Measurements from ENCODE around the gene CD4.

Gene CD4

GRCh38 chr12:6765634-6766581 is 23.4 kb upstream of the CD4 start, which contains the start of gene PTMS:
Gene PTMS, plus strand, starts transcription at chr12:6766363. Its CDS starts 343 bp downstream, at chr12:6766706.
- peak; percentile 88 for DNase-seq (ENCODE audit: low spot score)

DNA sequence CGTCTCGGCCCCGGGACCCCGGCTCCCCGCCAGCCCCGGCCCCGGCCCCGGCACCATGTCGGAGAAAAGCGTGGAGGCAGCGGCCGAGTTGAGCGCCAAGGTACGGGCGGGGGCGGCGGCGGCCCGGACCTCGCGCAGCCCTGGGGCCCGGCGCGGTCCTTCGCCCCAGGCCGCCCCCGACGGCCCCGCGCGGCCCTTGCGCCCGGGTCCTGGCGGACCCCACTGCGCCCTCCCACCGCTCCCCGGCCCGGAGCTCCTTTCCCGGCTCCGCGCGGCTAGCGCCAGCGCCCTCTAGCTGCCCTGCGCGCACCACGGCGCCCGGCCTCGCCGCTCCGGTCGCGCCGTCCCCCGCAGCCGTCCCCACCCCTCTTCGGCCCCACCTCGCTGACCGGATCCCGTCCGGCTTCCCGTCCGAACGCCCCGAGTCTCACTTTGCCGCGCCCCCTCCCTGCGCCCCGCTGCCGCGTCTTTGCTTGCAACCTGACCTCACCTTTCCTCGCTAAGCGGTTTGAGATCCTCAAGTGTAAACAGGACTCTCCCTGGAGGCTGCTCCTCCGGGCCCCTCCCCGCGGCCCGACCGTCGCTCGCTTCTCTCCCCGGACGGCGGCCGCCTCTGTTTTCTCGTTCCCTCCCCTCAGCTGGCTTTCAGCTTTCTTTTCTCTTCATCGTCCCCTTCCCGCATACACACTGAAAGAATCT is 22.5 kb upstream of the CD4 start:
- peak; percentile 79 for DNase-seq (ENCODE audit: low spot score)

DNA sequence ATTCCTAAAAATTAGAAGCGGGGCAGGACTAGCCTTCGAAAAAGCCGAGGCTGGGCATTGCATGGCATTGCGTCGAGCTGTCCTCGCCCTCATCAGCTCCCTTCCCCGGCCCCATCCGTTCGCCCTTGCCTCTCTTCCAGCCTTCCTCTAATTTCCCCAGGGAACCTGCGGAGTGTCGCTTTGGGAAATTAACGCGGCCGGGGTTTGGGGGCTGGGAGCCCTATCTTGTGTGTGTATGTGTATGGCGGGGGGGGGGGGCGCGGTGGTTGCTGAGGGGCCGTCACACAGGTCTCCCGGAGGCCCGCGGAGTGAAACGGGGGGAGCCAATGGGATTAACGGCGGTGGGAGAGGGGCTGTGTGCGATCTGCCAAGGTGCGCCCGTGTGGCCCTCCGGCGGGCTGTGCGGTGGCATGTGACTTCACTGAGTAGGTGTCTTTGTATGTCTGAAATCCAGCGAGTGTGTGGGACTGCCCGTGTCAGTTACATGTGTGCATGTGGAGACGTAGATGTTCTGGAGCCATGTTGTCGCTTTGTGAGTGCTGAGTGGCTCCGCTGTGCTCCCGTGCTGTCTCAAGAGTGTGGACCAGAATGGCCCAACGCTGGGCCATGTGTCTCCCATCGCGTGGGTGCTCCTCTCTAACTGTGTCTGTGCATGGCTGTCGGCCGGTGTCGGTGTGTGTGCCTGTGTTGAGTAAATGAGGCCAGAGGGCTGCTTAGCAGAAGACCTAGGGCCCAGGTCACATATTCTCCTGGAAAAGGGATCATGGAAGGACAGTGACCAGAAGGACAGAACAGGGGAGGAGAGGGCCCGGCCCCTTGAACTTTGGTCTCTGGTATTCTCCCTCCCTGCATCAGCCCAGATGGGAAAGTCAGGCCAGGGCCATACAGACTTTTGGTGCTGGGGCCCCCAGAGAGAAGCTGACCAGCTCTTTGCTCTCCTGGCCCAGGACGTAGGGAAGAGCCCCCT is 21.7 kb upstream of the CD4 start:
- DNase-seq (ENCODE audit: low spot score): peak; percentile 22

- no peak for DNase-seq (ENCODE audit: low spot score)
Measured at GRCh38 chr12:6768437-6768914, 20.9 kb upstream of the CD4 start.

GRCh38 chr12:6768990-6769389 is 20.3 kb upstream of the CD4 start:
- no peak for DNase-seq (ENCODE audit: low spot score)

- DNase-seq (ENCODE audit: low spot score): no peak
Measured at GRCh38 chr12:6769666-6770065, 19.7 kb upstream of the CD4 start.

DNA sequence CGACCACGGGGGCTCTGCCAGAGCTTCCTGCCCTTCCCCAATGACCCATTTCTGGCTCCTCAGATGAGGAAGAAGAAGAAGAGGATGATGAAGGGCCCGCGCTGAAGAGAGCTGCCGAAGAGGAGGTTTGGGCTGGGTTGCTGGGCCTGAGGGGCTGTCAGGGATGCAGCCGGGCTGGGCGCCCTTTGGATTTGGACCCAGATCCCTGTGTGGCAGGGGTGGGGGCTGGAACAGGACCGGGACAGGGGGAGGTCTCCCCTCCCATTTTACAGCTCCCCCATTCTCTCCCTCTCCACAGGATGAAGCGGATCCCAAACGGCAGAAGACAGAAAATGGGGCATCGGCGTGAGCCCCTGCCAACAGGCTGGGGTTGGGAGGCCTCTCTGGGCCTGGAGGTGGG is 19.2 kb upstream of the CD4 start:
- DNase-seq (ENCODE audit: low spot score): no peak

- no peak for DNase-seq (ENCODE audit: low spot score)
Measured at GRCh38 chr12:6770600-6770999, 18.7 kb upstream of the CD4 start.

GRCh38 chr12:6771091-6771495 is 18.2 kb upstream of the CD4 start:
- no peak for DNase-seq (ENCODE audit: low spot score)

GRCh38 chr12:6771509-6772330 is 17.6 kb upstream of the CD4 start:
- no peak for DNase-seq (ENCODE audit: low spot score)

- DNase-seq (ENCODE audit: low spot score): no peak
Measured at GRCh38 chr12:6772331-6772695, 17.0 kb upstream of the CD4 start, which contains the start of gene LAG3. Gene LAG3, plus strand, starts transcription at chr12:6772520. Its CDS starts 333 bp downstream, at chr12:6772853.

DNA sequence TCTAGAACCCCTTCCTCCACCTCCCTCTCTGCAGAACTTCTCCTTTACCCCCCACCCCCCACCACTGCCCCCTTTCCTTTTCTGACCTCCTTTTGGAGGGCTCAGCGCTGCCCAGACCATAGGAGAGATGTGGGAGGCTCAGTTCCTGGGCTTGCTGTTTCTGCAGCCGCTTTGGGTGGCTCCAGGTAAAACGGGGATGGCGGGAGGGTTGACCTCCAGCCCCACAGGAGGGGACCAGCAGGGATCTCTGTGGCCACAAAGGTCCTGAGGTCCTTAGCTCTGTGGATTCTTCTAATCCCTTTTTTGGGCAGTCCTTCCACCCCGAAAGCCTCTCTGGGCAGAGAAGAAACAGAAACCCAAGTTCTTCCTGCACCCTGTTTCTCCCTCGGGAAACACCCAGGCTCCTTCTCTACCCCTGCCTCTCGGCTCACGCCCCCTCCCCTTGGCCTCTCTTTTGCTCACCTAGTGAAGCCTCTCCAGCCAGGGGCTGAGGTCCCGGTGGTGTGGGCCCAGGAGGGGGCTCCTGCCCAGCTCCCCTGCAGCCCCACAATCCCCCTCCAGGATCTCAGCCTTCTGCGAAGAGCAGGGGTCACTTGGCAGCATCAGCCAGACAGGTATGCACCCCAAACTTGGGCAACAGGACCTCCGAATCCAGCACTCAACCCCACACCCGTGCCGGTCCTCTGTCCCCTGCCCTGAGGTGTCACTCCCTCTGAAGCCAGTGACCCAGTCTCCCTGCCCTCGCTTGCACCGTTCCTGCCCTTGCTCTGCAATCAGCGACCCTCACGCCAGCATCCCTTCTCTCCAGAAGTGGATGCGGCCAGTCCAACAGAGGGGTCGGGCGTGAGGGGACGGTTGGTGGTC is 16.4 kb upstream of the CD4 start:
- no peak for DNase-seq (ENCODE audit: low spot score)

GRCh38 chr12:6773590-6774351 is 15.6 kb upstream of the CD4 start:
- DNase-seq (ENCODE audit: low spot score): no peak

- no peak for DNase-seq (ENCODE audit: low spot score)
Measured at GRCh38 chr12:6774499-6775062, 14.7 kb upstream of the CD4 start.

GRCh38 chr12:6775185-6776174 is 13.8 kb upstream of the CD4 start:
- DNase-seq (ENCODE audit: low spot score): no peak

DNA sequence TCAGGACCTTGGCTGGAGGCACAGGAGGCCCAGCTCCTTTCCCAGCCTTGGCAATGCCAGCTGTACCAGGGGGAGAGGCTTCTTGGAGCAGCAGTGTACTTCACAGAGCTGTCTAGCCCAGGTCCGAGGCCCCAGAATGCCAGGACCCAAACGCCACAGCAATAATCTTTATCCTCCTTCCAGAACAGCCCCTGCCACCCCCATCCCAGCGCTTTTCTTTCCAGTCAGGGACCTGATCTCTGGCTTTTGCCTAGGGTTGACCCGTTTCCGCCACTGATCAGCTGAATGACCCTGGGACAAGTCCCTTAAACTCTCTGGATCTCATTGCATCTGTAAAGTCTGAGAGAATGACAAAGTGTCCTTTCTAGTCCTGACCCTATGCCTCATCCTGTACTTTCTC is 11.9 kb upstream of the CD4 start:
- DNase-seq (ENCODE audit: low spot score): no peak

- no peak for DNase-seq (ENCODE audit: low spot score)
Measured at GRCh38 chr12:6778217-6778573, 11.1 kb upstream of the CD4 start.

All from kidney tubule cell (primary cell).